Effector CD8-positive, alpha-beta T cell (primary cell): ENCODE results near the gene EPB41L1.

Experiments used
- DNase-seq: peaks from one replicate; lab custom pipeline; 2025; lab: John Stamatoyannopoulos, UW

Gene EPB41L1

DNA sequence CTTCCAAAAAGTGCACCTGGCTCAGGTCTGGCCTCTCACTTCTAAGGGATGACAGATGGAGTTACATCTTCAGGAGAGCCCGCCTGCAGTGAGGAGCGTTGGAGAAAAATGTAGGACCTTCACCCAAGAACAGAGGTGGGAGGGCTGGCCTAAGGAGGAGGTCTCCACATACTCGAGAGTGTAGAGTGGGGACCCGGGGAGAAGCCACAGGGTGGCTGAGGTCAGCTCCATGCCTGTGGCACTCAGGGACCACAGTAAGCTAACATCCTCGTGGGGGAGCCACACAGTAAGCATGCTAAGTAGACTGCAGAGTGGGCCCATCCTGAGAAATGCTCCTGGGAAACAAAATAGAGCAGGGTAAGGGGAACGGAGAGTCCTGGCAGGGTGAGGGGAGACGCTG, 105.8 kb downstream of the EPB41L1 start:
- DNase-seq, result no peak

DNA sequence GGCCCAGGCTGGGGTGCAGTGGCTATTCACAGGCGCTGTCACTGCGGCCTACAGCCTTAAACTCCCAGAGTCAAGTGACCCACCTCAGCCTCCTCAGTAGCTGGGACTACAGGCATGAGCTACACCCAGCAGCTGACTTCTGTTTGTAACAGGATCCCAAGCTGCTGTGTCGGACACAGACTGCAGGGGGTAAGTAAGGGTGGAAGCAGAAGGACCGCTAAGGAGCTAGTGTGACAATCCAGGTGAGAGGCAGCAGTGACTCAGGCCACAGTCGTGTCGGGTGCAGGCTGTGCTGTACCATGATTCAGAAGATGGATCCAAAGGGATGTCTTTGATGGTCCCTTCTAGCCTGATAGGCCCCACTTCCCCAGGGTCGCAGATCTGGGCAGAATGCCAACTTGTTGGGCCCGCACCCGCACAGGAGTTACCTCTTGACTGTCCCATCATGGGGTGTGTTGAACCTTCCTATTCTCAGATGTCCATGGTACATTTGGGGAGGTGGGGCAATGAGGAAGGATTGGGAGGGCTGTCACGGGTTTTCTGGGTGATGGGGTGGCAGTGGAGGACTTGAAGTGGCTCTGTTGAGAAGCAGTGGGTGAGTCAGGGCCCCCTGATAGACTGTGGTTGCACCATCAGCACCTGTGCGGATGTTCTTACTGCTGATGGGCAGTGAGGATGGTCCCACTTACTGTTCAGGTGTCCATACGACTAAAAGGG, 107.0 kb downstream of the EPB41L1 start:
- DNase-seq, result no peak

DNA sequence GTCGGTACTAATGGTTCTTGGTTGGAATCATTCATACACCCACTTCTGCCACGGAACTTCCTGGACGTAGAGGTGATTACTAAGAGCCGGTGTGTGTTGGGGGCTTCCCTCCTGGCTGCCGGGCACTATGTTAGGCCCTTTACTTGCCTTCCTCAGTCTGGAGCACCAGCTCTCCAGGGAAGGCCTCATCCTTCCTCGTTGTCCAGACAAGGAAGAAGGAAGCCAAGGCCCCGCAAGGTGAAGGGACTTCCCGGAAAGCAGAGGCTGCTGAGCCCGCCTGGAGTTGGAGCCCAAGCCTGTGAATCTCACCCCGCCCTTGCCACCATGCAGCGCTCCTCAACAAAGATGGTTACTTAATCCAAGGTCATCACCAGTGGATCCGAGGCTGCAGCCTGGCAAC, 107.9 kb downstream of the EPB41L1 start:
- DNase-seq, result no peak

DNA sequence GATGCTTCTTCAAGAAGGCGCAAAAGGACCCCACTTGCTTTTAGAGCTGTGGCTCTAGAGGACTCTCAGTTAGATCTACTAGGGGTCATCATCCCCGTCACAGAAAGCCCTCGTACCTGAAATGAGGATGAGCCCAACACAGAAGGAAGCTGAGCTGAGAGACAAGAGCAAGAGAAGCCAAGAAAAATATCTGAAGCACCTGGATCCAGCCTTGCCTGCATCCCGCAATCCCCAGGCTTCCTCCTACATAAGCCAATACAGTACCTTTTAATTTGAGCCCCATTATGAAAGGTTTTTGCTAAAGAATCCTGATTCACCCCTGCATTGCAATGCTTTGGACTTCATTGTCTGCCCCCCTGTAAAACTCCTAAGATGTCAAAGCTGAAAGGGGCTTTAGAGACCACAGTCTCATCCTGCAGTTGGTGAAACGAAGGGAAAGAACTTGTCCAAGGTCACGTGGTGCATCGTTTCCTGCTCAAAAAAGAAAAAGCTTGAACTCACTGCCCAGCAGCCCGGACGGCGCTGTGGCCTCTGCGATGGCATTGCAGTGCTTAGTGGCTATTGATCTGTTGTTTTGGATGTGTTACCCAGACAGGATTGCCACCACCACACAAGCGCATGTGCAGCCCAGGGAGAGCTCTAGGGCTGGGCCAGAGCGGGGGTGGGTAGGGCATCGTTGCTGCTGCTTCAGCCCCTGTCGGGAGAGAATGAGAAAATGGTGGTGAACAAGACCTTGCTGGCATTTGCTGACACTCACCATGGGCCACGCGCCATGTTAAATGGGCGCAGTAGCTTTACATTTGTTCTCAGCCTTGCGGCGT, 110.1 kb downstream of the EPB41L1 start:
- no peak for DNase-seq

DNA sequence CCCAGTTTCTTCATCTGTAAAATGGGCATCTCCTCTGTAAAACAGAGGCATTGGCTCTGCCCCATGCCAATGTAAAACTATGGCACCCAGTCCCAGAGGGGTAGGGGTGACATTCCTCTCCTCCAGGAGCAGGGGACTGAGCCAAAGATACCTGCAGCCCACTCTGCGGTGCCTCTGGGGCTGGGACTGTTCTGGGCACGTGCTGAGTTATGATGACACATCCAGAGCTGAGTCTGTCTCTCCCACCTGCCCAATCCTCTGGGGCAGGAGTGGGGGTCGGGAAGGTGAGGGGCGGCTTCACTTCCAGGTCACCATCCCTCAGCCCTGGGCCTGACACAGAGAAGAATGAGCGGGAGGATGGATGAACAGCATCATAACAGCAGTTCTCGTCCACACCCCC, 111.6 kb downstream of the EPB41L1 start:
- no peak for DNase-seq

DNA sequence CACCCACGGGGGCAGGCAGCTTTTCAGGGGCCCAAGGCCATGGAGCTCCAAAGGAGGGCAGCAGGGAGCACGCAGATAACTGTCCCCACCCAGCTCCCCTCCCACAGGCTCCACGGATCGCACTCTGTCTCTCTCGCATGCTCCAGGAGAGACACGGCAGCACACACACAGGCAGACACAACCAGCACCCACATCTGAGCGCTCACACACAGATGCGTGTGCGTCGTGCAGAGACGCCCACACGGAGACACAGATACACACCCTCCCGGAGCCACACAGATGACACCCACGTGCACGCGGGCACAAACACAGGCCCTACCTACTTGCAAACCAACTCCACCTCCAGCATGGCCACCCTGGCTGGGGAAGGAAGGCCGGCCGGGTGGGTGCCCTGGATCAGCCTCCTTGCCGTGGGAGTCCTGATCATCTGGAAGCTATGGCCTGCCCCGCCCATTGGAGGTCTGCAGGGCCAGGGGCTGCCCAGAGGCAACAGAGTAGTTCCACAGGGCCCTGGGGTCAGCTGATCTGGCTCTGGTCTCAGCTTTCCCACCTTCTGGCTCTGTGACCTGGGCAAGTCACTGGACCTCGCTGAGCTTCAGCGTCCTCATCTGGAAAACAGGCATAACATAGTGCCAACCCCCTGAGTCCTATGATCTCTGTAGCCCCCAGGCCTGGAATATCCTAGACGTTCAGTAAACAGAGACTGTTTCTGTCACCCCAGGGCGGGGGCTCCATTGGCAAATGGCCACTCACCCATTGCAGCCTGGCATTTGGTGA, 113.3 kb downstream of the EPB41L1 start:
- DNase-seq, result no peak

DNA sequence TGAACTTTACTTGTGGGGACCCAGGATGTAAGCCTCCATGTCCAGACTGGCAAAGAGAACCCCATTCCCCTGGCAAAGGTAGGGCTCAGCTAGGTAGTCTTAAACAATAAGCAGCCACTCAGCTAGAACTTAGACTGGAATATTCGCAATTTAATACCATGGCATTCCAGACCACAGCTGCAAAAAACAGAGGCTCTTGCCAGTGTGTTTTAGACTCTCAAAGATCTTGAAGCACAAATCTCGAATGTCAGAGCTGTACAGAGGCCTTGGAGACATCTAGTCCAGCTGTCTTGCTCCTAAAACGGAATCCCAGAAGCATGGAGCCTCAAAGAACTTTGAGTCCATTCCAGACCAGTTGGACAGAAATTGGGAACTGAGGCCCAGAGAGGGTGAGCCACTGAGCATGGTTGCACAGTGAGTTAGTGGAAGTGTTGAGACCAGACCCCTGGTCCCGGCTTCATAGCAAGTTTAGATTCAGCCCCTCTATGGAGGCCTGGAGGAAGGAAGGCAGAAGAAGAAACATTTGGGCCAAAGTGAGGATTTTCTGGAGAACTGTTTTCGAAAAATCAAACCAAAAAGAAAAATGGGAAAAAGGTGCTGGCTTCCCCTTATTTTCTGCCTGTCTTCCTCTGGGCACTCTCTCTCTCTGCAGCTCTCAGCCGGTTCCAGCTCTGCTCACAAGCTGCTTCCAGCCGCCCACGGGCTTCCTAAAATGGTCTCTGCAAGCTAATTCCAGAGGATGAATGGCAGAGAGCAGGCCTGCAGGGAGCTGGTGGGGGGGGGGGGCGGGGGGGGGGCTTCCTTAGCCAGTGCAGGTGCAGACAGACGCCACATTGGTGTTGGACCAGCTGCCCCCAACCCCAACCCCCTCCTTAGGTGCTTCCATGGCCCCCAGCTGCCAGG, 114.2 kb downstream of the EPB41L1 start:
- DNase-seq, result no peak

DNA sequence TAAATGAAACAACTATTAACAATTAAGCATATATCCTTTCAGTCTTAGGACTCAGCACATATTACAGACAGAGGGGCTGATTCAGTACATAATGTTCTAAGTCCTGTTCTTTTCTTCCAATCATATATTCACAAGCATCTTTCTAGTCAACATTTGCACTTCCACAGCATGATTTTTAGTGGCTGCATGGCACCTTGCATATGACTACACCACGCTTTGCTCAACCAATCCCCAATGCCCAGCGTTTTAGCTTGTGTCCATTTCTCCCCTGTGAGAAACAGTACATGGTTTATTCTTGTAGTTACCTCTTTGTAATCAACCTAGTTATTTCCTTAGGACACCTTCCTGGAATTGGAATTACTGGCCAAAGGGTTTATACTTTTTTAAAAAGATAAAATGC, 115.0 kb downstream of the EPB41L1 start:
- no peak for DNase-seq

DNA sequence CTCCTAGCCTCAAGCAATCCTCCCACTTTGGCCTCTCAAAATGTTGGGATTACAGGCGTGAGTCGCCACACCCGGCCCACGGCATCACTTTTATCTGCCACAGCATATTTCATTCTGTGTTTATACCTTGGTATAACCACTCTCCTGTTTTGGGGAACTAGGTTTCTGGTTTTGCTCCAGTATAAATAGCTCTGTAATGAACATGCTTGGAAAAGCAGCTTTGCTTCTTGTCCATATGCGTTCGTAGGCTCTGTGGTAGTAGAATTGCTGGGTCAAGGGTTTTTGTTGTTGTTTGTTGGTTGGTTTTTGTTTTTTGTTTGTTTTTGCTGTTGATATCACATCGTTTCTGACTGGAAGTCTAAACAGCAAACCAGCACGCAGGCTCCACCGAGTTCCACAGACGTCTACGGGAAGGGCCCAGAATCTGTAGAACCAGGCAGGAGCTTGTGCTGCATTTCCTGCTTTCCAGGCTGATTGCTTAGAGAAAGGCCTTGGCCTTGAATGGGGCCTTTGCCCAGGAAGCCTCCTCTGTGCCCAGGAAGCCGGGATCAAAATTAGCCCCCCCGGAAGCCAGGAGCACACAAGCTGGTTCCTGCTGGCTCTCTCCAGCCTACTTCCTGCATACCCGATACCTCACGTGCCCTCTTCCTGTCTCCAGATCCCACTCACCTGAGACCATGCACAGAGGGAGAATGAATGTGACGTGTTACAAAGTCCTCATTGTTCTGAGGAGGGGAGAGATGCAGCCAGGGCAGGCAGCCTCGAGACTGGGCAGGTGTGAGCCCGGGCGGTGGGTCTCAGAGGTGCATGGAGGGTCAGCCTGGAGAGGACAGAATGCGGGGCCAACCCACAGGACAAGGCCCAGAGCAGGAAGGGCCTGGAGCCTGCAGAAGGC, 116.5 kb downstream of the EPB41L1 start:
- DNase-seq, result no peak

DNA sequence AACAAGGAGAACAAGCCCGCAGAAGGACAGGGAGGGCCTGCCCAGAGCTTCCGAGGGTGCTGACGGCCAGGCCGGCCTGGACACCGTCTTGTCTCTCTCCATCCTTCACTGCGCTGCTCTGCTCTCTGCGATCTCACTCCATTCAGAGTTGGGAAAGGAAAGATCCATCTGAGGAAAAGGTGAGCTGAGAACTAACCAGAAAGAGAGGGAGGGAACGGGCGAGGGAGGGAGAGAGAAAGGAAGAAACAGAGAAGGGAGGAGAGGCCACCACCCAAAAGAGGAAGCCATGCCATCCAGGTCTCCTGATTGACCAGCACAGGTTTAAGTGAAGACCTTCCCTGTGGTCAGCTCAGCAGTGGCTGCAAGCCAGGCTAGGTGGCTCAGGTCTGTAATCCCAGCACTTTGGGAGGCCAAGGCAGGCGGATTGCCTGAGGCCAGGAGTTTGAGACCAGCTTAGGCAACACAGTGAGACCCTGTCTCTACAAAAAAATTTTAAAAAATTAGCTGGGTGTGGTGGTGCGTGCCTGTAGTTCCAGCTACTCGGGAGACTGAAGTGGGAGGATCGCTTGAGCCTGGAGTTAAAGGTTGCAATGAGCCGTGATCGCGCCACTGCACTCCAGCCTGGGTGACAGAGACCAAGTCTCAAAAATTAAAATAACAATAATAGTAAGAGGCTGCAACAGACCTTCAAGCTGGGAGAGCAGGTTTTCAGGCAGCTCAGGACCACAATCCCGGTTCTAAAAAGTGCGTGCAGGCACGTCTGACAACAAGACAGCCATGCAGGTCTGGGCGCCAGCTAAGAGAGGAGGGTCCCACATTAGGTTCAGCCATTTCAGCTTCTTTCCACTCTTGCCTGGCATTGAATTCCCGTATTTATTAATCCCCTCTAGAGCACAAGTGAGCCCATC, 117.4 kb downstream of the EPB41L1 start:
- DNase-seq, result no peak

DNA sequence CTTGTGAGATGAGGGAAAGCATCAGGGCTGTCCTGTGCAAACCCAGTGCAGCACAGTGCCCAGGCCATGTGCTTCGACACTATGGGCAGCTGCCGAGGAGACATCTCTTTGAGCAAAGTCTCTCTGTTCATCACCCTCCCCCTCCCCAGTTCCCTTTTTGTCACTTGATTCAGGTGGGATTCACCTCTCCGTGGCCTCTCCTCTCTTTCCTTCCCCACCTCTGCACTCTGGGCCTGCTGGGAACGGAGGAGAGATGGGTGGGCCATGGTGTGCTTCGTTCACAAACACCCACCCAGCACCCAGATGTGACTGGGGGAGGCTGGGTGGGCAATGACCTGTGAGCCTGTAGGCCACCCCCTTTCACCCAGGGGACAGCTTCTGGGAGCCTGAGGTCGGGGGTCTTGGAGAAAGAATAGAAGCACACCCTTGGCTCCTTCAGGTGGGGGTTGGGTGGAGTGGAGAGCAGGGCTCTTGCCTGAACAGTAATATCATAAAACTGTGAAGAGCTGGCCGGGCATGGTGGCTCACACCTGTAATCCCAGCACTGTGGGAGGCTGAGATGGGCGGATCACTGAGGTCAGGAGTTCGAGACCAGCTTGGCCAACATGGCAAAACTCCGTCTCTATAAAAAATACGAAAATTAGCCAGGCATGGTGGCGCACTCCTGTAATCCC, 118.1 kb downstream of the EPB41L1 start:
- DNase-seq, result no peak

DNA sequence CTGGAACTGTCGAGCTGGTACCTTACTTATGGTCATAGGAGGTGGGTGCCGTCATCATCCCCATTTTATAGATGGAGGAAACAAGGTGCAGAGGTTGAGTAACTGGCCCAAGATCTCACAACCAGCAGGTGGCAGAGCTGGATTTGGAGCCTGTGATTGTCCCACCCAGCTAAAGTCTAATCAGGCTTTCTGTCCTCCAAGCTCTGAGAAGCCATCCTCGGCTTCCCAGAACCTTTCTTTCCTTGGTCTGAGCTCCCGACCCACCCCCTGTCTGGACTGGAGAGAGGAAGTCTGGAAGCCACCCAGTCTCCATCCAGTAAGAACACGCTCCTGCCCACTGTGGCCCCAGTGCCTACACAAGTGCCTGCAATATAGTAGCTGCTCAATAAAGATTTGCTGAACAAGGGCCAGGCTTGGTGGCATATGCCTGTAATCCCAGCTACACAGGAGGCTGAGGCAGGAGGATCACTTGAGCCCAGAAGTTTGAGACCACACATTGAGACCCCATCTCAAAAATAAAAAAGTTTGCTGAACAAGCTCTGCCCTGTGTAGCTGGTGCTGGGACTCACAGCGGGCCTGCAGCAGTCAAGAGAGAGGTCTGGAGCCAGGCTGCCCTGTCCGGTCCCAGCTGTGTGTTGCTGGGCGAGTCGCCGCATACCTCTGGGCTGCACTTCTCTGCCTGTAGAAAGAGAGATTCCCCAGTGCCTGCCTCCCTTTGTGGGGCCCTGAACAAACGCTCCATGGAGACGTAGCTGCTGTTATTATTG, 119.1 kb downstream of the EPB41L1 start:
- no peak for DNase-seq

DNA sequence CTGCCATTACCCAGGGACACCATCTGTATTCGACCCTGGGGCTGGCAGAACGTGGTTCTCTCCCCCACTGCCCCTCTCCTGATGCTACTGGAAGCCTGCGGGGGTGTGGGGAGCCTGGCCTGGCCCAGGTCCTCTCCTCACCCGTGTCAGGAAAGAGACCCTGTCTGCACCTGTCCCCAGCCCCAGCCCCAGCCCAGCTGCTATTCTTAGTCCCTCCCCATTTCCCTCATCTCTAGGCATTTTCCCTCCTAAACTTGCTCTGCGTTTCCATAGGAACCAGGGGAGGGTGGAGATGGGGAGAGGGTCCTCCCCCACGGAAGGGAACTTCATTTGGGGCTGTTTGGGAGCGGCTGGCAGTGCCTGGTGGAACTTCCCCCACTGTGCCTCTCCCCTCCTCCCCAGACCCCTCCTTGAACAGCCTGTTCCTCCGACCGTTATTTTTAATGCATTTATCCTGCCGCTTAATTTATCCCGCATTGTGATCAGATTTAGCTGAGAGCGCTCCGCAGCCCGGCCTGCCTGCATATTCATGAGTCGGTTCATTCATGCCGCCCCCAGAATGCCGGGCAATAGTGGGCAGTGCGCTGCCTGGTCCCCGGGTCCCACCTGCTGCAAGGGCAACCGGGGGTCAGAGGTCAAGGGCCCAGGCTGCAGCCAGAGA, 119.8 kb downstream of the EPB41L1 start:
- no peak for DNase-seq

DNA sequence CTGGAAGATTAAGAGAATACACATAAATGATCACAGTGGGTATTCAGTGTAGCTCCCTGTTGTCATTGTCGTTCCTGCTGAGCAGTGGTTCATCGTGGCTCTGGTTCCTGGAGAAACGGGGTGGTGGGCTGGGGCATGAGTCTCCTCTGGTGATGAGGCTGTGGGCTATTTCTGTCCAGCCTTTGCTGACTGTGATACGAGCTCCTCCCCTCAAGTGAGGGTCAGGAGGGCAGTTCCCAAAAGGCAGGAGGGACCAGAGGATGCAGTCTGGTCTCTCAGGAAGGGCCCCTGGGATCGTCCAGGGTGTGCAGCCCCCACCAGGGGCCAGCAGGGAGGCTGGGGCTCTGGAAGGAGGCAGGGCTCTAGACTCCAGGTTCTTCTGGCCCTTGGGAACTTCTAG, 120.5 kb downstream of the EPB41L1 start:
- DNase-seq, result no peak

DNA sequence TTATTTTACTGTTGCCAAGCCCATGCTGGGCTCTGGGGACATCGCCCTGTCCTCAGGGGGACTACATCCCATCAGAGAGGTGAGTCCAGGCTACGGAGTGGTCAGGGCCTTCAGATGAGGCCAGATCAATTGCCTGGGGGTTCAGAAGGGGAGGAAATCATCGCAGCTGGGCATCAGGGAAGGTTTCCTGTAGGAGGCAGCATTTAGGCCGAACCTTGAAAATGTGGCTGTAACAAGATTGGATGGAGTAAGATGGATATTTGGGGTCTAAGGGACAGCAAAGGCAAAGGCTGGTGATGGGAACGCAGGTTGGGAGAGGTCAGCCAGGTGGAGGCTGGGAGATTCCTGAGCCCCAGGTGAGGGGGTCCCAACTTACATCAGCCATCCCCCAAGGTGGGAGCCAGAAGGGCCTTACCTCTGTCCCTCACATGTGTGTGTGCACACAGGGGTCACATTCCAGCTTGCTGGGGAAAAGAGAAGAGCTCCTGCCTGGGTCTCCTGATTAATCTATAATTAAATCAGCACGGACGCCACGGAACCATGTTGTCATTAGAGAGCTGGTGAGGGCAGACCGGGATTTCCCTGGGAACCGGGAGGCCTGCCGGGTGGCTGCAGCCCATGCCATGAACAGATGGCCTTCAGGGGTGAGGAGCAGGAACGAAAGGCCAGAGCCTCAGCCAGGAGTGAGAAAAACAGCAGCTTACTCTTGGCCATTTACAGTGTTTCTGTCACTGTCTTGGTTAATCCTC, 121.1 kb downstream of the EPB41L1 start:
- DNase-seq, result no peak

DNA sequence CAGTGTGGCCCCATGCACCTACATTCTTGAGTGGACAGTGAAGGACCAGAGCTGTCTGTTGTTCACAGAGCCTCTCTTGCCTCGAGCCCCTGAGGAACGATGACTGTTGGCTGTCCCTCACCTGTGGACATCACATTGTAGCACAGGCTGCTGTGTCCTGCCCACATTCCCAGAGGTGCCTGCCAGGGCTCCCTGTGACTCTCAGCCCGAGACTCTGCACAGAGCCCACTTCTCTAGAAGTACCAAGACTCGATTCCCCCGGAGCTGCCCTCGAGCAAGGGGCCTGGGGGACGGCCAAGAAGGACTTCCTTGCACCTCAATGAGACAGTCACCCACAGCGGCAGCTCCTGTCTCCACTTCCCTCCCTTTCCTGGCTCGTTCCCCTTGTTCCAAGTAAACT, 123.0 kb downstream of the EPB41L1 start:
- DNase-seq, result no peak

DNA sequence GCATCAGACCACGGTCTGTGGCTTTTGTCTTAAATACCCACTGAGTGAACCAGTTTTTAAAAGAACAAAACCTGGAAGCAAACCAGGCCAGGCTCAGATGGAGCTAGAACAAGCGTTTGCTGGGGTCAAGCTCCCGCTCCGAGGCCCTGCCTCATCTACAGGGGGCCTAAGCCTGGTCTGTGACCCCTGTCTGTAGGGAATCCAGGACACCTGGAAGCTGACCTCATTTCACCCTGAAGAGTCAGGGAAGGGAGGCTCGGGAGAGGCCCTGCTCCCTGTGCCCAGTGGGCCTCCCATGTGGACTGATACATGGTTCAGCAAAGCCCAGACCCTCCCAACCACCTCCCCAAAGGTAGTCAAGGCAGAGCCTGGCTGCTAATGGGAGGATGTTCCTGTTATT, 124.8 kb downstream of the EPB41L1 start:
- DNase-seq, result no peak
